CD4-positive, alpha-beta T cell (primary cell): Measurements from ENCODE around the gene OSBPL1A. TPM values are rescaled to one million over a fixed set of nuclear protein-coding genes. Genes with fewer than 3 reads are reported as not detected.

Source experiments
- ATAC-seq: fragments of 200-7000 bp; cut with Tn5 transposase; one replicate; pipeline ENCODE4 v1.10.0; 2022; ENCODE audit warnings: mild to moderate bottlenecking; ENCODE audit not compliant: poor library complexity
- CTCF ChIA-PET: fragments of 350-600 bp; sonication (Branson Sonifier 250); formaldehyde crosslinking; loops from one replicate; lab custom pipeline; 2021; ENCODE audit warnings: antibody characterized with exemption, inconsistent platforms; lab: Charles Lee
- POLR2A ChIA-PET: fragments of 350-600 bp; sonication (Branson Sonifier 250); formaldehyde crosslinking; loops from one replicate; lab custom pipeline; 2021; ENCODE audit warnings: antibody characterized with exemption, inconsistent platforms; lab: Charles Lee
- DNase-seq, 14 experiments: peaks; one replicate each; pipeline ENCODE4 v3.0.0-alpha.2; 2013 to 2020; ENCODE audit warnings: mixed read lengths in 2 of 14
- H3K27ac ChIP-seq, 2 donors: one replicate each; pipeline versions ENCODE4 v1.5.1 to v1.7.0; 2013; ENCODE audit warnings: low read length in 2 of 2, low read depth in 1 of 2, mild to moderate bottlenecking in 1 of 2
- H3K27me3 ChIP-seq, 2 experiments: 1 replicate in 1 of 2; 2 replicates in 1 of 2; pipeline versions ENCODE4 v1.6.1 to v1.7.0; 2013; ENCODE audit warnings: low read length in 2 of 2, control low read depth in 1 of 2, mild to moderate bottlenecking in 1 of 2, moderate library complexity in 1 of 2; ENCODE audit not compliant: insufficient read depth in 2 of 2, control insufficient read depth in 1 of 2
- H3K36me3 ChIP-seq: one replicate; pipeline ENCODE4 v1.6.1; 2013; ENCODE audit warnings: low read length, control low read depth; ENCODE audit not compliant: insufficient read depth
- H3K4me1 ChIP-seq: one replicate; pipeline ENCODE4 v1.6.1; 2013; ENCODE audit warnings: low read length, control low read depth; ENCODE audit not compliant: insufficient read depth
- H3K4me3 ChIP-seq: one replicate; pipeline ENCODE4 v1.5.1; 2013; ENCODE audit warnings: mild to moderate bottlenecking, low read length, moderate library complexity
- H3K9me3 ChIP-seq, 2 experiments: 1 replicate in 1 of 2; 2 replicates in 1 of 2; pipeline versions ENCODE4 v1.6.1 to v1.7.0; 2013; ENCODE audit warnings: low read length in 2 of 2, mild to moderate bottlenecking in 2 of 2, control low read depth in 1 of 2, moderate library complexity in 1 of 2; ENCODE audit not compliant: control insufficient read depth in 1 of 2, insufficient read depth in 1 of 2
- H3K27ac Mint-ChIP-seq: one replicate; pipeline ENCODE4 v1.8.0; 2020; ENCODE audit warnings: mixed read lengths
- H3K27me3 Mint-ChIP-seq: one replicate; pipeline ENCODE4 v1.8.0; 2021; ENCODE audit warnings: mixed read lengths
- H3K36me3 Mint-ChIP-seq: one replicate; pipeline ENCODE4 v1.8.0; 2021; ENCODE audit warnings: low read depth, mixed read lengths
- H3K4me1 Mint-ChIP-seq: one replicate; pipeline ENCODE4 v1.8.0; 2021; ENCODE audit warnings: low read depth, mixed read lengths
- H3K4me3 Mint-ChIP-seq: one replicate; pipeline ENCODE4 v1.8.0; 2020; ENCODE audit warnings: mild to moderate bottlenecking, mixed read lengths
- H3K9me3 Mint-ChIP-seq: one replicate; pipeline ENCODE4 v1.8.0; 2020; ENCODE audit warnings: mixed read lengths
- intact Hi-C, 2 experiments: fragments of 100-400 bp; cut with DNase I in 1 of 2; cut with micrococcal nuclease in 1 of 2; formaldehyde crosslinking; loops; one replicate each; pipeline versions ENCODE4 v1.15.1 to v1.9.0; 2023 to 2025; cut with DNase I, micrococcal nuclease
- total RNA-seq, 174 experiments: library from RNA in 2 of 174; stranded (reverse) in 2 of 174; gene quantifications; one replicate each; pipeline ENCODE4 v1.2.3 and lab custom pipeline; 2021 to 2026
- TF ChIP-seq, protein P1 (sequence below): fragments of 200-600 bp; IDR thresholded peaks from one replicate; pipeline ENCODE4 v1.8.0; 2022; ENCODE audit warnings: antibody characterized with exemption, mild to moderate bottlenecking

The OSBPL1A gene
- total RNA-seq, 2 experiments from 2014 or later, result 2.7 TPM

DNA sequence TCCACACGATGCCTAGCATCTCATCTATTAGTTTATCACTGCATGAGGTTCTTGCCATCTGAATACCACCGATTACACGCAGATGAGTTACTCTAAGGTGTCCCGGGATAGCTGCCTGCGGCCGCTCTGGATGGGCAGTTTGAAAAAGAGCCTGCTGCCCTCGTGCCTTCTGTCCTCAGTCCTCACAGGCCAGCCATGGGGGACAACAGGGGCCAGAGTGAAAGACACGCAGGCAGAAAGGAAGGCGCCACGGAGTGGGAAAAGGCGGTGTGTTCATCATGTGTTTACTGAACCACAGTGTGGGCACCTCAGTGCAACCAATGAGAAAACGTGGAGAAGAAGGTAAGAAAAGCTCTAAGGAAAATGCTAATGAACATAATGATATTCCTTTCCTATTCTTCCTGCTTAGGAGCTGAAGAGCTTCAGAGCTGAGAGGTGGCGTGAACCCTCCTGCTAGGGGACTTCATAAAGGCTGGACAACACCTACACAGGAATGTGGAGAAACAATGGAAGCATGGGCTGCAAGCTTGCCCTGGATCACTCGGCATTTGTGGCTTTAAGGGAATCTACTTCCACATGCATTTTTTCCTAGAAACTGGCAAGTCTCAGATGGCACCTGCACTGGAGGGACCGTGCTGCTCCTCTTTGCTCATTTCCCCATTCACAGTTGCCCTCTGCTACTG is 207.8 kb downstream of the OSBPL1A start:
- intact Hi-C loops, result no loop called here
- no peak for ATAC-seq
- H3K36me3 Mint-ChIP-seq, result no peaks in the 10 kb centered on the region
- DNase-seq, result no peak
- no peak overlapping the region for H3K27ac ChIP-seq
- no peaks in the 10 kb centered on the region for H3K9me3 Mint-ChIP-seq
- no peaks in the 10 kb centered on the region for H3K27me3 Mint-ChIP-seq
- H3K27me3 ChIP-seq, result no peaks in the 10 kb centered on the region
- H3K4me1 Mint-ChIP-seq, result no peaks in the 10 kb centered on the region
- H3K36me3 ChIP-seq, result no peaks in the 10 kb centered on the region
- ChIA-PET POLR2A (no interaction called here), CTCF (no interaction called here)
- H3K4me1 ChIP-seq, result no peaks in the 10 kb centered on the region
- no peaks in the 10 kb centered on the region for H3K9me3 ChIP-seq
- no peak overlapping the region for H3K4me3 Mint-ChIP-seq
- no peak overlapping the region for H3K4me3 ChIP-seq
- H3K27ac Mint-ChIP-seq, result no peak overlapping the region
- TF ChIP-seq, protein P1, sequence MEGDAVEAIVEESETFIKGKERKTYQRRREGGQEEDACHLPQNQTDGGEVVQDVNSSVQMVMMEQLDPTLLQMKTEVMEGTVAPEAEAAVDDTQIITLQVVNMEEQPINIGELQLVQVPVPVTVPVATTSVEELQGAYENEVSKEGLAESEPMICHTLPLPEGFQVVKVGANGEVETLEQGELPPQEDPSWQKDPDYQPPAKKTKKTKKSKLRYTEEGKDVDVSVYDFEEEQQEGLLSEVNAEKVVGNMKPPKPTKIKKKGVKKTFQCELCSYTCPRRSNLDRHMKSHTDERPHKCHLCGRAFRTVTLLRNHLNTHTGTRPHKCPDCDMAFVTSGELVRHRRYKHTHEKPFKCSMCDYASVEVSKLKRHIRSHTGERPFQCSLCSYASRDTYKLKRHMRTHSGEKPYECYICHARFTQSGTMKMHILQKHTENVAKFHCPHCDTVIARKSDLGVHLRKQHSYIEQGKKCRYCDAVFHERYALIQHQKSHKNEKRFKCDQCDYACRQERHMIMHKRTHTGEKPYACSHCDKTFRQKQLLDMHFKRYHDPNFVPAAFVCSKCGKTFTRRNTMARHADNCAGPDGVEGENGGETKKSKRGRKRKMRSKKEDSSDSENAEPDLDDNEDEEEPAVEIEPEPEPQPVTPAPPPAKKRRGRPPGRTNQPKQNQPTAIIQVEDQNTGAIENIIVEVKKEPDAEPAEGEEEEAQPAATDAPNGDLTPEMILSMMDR, result no peak

GRCh38 chr18:24189007-24189528 is 208.6 kb downstream of the OSBPL1A start:
- no peak overlapping the region for H3K27ac Mint-ChIP-seq
- POLR2A ChIA-PET, result no interaction called here

DNA sequence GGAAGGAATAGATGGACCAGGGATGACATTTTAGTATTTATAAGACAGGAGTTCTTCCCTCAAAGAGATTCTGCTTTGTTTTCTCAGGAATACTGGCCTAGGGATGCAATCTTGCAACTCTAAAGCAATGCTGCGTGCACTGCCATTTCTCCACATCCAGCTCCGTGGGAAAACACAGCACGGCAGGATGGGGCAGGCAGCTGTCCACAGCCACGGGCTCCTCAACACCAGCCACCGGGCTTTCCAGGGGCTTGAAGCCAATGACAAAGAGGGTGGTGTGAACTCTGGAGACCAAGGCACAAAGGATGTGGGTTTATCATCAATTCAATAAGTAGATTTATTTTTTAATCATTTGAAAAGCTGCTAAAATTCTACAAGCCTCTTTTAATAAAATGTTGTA is 209.5 kb downstream of the OSBPL1A start:
- DNase-seq (no peak), ATAC-seq (no peak)
- ChIA-PET POLR2A (no interaction called here), CTCF (no interaction called here)
- Histone ChIP-seq H3K27ac (no peak overlapping the region), H3K4me1 (no peaks in the 10 kb centered on the region), H3K27me3 (no peaks in the 10 kb centered on the region), H3K9me3 (no peaks in the 10 kb centered on the region), H3K36me3 (no peaks in the 10 kb centered on the region), H3K4me3 (no peak overlapping the region)
- H3K4me1 Mint-ChIP-seq, result no peaks in the 10 kb centered on the region
- H3K9me3 Mint-ChIP-seq, result no peaks in the 10 kb centered on the region
- H3K4me3 Mint-ChIP-seq, result no peak overlapping the region
- TF ChIP-seq, protein P1, result no peak
- no peaks in the 10 kb centered on the region for H3K27me3 Mint-ChIP-seq
- H3K36me3 Mint-ChIP-seq, result no peaks in the 10 kb centered on the region
- no peak overlapping the region for H3K27ac Mint-ChIP-seq
- intact Hi-C loops, result no loop called here

More at GRCh38 chr18:24189007-24189528, 208.6 kb downstream of the OSBPL1A start:
- Mint-ChIP-seq H3K27me3 (no peaks in the 10 kb centered on the region), H3K4me1 (no peaks in the 10 kb centered on the region), H3K9me3 (no peaks in the 10 kb centered on the region), H3K36me3 (no peaks in the 10 kb centered on the region), H3K4me3 (no peak overlapping the region)
- Histone ChIP-seq H3K9me3 (no peaks in the 10 kb centered on the region), H3K27me3 (no peaks in the 10 kb centered on the region), H3K4me3 (no peak overlapping the region), H3K36me3 (no peaks in the 10 kb centered on the region), H3K27ac (no peak overlapping the region), H3K4me1 (no peaks in the 10 kb centered on the region)
- TF ChIP-seq, protein P1, result no peak
- no peak for ATAC-seq
- DNase-seq, result no peak
- CTCF ChIA-PET, result no interaction called here
- intact Hi-C loops, result no loop called here
